CD4-positive, alpha-beta T cell treated with Interleukin-4 for 1 hour (primary cell): ENCODE data around the gene TGM4.
"Not testable (repeated sequence)": the region's sequence is repeated elsewhere in the genome, so short reads cannot be mapped to it uniquely, and the experiment has no call there.

Experiments
- DNase-seq, 2 donors: peaks; one replicate each; pipeline ENCODE4 v3.0.0-alpha.2; 2020 to 2022

Gene TGM4

DNA sequence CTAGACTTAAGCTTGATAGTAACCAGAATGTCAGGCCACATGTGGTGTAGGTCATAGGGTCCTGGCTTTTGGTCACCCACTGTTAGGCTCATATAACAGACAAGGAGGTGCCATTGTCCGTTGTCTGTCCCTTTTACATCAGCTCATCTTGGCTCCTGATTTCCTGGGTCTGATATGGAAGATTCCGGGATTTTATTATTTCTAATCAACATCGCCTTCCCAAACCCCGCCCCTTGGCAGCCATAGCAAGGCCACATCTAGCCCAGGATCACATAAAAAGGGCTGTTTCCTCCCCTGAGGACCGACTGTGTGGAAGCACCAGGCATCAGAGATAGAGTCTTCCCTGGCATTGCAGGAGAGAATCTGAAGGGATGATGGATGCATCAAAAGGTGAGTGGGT is at the start of gene TGM4:
TSS of gene TGM4 (plus strand) at position 301 of the 400 bp plus-strand sequence. CDS start at position 372, 71 bp downstream.
- DNase-seq: no peak

DNA sequence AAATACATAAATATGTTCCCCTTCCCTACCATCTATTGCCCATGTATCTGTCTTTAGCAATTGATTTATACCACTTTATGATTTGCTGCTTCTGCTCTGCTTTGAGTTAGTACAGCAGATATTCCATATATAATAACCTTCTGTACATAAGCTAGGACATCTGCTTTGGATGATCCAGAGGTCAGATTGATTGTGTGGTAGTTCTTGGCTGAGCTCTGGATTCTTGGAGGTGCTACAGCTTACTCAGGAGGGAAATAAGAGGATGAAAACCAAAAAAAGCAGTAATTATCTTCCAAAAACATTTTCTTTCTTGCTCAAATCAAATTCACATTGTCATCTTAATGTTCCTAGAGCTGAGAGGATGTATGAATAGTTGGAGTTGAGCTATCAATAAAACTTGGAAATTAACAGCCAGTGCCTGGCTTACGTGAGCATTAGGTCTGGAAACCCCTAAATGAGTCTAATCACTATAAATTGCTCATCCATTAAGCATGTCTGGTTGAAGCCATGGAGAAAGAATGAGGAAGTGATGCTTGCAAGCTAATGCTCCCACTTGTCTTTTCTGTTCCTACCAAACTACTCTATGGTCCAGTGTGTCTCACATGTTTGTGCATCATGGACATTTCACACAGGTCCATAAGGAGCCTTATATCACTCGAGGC is 49.0 kb upstream of the TGM4 start:
- no peak for DNase-seq

DNA sequence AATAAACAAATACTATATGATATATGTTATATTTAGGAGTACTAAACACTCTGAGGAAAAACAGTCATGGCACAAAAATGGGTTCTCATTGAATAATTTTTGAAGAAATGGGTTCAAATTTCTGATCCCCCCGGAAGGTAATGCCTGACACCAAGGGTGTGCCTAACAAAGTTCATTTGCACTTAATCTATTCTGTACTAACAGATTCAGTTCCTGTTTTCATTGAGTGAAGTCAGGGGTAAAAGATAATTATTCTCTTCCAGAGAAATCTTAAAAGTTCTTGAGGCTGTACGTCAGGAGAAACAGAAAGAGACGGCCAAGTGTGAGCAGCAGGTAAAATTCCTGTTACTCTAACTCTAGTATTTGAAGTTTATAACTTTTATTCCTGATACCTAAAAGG is 47.2 kb upstream of the TGM4 start:
- no peak for DNase-seq

DNA sequence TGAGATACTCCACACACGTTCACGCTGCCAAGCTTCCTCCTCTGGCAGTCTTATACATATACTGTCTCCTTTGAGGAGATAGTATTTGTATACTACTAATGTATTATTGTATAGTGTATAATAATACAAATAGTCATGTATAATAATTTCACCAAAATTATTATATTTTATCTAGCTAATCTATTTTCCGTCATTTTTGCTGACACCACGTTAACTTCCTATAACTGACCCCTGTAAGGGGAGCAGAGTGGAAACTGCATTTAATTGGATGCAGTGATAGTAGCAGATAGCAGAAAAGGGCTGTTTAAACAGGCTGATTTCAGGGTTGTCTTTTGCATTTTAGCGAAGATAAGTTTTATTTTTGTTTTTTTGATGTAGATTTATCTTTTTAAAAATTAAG is 43.2 kb upstream of the TGM4 start:
- no peak for DNase-seq

DNA sequence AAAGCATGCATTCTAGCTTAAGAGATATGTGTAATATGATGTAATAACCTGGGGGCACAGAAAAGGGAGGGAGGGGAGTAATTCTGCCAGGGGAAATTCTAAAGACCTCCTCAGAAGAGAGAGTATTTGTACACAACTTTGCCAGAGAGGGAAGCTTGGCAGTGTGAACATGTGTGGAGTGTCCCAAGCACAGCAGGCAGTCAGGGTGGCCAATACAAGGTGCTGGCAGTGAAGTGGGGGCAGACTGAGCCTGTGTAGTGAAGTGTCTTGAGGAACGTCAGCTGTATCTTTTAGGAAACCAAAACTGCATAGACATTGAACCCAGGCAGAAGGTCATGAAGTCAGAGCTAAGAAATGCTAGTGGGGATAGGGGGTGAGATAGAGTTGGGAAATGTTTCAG is 42.4 kb upstream of the TGM4 start:
- no peak for DNase-seq

DNA sequence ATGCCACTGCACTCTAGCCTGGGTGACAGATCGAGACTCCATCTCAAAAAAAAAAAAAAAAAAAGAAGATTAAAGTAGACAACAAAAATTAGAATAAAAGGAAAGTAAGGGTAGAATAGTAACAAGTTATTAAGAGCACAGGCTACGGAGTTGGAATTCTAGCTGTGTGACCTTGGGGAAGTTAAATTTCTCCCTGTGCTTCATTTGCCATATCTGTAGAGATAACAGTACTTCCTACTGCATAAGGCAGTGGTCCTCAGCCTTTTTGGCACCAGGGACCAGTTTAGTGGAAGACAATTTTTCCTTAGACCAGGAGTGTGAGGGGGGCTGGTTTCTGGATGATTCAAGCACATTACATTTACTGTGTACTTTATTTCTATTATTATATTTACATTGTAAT is 41.4 kb upstream of the TGM4 start:
- DNase-seq: no peak

DNA sequence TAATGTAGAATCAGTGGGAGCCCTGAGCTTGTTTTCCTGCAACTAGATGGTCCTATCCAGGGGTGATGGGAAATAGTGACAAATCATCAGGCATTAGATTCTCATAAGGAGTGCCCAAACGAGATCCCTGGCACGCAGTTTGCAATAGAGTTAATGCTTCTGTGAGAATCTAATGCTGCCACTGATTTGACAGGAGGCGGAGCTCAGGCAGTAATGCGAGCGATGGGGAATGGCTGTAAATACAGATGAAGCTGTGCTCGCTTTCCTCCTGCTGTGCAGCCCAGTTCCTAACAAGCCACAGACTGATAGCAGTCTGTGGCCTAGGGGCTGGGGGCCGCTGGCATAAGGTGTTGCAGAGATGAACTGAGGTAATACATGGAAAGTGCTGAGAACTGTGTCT is 41.0 kb upstream of the TGM4 start:
- DNase-seq: no peak

DNA sequence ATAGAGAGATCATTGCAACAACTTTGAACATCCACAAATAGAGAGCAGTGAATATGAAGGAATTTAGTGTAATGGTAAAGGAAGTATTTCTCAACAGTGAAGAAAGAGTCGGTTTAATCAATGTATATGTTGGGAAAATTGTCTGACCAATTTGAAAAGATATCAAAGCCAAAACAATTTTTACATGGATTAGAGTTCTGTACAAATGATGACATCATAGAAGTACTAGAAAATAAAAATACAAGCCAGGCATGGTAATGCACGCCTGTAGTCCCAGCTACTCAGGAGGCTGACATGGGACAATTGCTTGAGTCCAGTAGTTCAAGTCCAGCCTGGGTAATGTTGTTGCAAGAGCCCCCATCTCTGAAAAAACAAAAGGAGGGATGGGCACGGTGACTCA is 38.7 kb upstream of the TGM4 start:
- no peak for DNase-seq

DNA sequence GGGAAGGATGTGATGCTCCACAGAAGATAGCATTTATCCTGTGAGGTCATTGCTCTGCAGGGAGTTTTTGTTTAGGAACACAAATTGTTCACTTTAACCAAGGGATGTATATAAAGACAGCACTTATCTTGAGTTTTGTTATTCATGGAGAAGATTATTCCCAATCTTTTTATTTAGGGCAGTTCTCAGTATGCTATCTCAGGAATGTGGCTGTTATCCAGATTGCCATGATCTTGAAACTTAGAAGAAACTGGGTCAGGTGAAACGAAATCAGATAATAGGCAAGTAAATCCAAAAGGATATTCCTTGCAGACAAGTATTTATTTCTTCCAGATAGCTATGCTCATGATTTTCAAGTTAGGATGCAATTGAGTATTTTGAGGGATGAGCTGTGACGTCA is 32.0 kb upstream of the TGM4 start:
- no peak for DNase-seq

DNA sequence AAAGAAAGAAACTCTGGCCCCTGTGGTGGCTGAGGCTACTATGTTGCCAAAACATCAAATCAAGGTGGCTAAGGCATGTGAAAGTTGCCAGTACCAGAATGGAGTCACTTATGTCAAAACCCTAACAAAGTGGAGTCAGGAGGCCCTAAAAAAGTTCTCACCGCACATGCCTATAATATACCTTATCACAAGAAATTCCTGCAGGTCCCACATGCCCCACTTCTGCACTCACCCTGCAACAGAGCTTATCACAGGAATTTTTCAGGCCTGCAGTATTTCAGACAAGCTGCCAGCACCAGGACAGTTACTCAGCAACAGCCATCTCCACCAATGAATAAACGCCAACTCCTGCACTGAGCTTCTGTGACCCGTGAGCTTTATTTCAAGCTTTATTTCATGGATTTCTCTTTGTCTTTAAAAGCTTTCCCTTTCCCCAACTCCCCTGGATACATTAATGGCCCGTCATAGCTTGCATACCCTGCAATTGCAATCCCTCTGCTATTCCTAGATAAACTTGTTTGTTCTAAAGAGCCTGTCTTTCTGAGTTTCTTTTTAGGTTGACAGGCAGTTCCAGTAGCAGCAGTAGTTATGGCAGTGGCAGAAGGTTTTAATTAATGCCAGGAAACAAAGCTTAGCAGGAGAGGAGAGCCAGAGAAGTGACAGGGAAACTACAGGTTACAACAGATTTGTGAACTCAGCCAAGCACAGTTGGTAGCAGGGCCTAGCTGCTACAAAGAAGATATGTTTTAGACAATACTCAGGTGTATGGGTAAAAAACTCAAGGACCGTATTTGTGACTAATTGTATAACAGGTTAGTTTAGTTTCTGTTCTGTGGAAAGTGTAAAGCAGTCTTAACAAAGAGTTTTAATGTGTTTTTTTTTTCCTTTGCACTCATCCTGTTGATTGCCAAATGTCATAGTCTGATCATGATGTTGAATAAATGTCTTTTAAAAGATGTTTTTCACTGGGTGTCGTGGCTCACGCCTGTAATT is 28.6 kb upstream of the TGM4 start:
- no peak for DNase-seq

DNA sequence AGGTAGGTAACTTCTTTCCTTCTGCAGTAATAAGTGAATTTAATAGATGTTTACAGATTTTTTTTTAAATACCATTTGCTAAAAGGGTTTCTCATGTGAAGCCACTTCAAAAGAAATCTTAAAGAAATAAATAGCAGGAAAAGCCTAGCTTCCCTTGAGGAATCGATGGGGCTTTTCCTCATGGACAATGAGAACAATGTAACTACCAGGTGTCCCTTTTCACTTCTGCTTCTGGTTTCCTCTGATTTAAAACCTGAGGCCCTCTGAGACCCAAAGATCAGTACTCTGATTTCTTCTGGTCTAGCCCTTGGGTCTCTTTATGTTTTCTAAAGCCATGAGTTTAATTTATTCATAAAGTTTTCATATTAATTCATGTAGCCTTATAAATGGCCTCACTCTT is 25.8 kb upstream of the TGM4 start:
- DNase-seq: no peak

DNA sequence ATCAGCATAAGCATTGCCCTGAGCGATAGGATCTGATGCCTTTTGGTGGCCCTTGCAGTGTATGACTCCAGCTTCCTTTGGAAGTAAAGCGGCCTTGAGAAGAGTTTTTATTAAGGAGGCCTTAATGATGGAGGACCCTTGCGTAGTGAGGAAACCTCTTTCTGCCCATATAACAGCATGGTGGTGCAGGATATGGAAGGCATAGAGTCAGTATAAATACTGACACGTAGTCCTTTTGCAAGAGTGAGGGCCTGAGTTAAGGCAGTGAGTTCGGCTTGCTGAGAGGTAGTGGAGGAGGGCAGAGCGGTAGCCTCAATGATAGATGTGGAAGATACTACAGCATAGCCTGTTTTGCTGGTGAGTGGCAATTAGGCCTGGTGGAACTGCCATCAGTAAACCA is 17.7 kb upstream of the TGM4 start:
- DNase-seq: not testable (repeated sequence)

DNA sequence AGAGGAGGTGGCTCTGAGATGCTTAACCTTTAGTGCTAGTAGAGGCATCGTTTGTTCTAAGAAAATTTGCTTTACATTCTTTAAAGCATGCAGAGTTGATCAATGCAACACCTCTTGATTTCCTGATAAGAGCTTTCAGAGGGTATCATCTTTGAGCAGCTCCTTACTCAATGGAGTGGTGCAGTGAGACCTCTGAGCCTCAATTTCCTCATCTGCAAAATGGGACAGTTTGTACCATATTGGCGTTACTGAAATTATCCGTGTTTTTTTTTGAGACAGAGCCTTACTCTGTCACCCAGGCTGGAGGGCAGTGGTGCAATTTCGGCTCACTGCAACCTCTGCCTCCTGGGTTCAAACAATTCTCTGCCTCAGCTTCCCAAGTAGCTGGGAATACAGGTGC is 14.3 kb upstream of the TGM4 start:
- no peak for DNase-seq

DNA sequence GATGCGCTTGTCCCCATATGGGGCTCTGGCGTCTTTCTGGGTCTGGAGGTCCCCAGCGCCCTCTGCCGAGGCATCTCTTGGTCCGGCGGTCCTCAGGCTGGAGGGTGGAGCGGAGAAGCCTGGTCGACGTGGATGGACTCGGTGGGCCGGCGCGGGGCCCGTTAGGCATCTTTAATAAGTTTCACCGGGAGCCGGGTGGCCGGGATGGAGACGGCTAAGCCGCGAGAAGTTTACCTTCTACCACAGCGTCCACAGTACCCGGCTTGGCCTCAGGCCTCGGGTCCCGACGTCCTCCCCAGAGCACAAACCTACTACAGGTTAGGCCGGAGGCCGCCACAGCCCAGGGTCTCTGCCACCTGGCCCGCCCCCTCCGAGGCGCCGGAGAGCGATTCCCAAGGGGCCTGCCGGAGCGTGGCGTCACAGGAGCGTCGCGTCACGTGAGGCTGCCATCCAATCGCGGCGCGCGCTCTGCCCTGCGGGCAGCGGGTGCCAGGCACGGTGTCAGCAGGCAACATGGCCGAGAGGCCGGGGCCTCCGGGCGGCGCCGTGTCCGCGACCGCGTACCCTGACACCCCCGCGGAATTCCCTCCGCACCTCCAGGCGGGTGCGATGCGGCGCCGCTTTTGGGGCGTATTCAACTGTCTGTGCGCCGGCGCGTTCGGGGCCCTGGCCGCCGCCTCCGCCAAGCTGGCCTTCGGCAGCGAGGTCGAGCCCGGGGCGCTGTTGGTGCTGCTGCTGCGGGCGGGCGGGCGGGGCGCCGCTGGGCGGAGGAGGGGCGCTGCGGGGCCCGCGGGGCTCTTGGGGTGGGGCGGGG is 12.8 kb upstream of the TGM4 start, which contains the start of gene TMEM42:
TSS of gene TMEM42 (plus strand) at position 501 of the 814 bp plus-strand sequence. CDS start at position 514, 13 bp downstream.
- DNase-seq: peak; percentile 91 to 92

DNA sequence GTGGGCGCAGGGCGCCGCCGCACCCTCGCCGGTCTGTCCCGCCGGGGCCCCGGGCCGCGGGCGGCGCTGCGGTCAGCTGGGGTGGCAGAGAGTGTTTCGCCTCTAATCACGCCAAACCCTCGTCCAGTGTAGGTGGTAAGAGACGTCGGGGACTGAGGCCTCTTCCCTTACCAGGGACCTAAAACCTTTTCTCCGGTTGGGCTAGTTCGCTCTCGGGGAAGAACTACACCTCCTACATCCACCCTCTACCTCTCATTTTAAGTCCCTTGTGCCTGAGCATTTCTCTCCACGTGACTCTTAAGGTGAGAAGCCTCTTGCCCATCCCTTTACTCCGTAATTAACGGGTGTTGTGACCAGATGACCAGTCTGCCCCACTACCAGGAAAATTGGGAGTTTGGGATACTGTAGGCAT is 12.2 kb upstream of the TGM4 start:
- no peak for DNase-seq

DNA sequence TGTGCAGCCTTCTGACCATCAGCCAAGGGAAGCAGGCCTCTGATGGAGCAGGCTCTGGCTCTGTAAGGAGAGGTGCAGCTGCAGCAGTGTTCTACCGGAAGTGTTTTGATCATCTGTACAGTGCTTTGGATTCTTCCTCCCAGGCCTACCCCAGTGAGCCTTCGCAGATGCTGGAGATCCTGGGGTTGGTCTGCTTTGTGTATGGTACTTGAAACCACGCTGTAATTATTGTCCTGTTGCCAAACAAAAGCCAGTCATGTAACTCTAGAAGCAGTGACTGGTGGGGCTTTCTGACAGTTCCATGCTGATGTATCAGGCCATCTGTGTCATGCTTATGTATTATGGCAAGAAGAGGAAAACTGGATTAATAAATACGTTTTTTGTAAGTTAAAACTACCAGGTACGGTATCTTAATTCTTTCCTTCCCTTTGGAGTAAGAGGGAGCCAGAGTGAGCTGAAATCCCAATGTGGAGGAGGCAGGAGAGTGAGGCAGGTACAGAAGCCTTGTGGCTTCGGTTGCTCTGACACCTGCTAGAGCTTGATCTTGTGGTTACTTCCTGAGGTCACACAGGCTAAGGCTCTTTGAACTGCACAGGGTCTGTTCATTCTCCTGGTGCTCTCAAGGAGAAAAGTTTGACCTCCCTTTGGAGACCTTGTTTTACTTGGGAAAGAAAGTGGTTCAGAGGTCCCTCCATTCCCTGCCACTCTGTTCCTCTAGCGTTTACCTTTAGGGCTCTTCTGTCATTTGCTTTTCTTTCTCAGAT is 9.0 kb upstream of the TGM4 start:
- DNase-seq: peak in 1 of 2 donors; percentile 25

DNA sequence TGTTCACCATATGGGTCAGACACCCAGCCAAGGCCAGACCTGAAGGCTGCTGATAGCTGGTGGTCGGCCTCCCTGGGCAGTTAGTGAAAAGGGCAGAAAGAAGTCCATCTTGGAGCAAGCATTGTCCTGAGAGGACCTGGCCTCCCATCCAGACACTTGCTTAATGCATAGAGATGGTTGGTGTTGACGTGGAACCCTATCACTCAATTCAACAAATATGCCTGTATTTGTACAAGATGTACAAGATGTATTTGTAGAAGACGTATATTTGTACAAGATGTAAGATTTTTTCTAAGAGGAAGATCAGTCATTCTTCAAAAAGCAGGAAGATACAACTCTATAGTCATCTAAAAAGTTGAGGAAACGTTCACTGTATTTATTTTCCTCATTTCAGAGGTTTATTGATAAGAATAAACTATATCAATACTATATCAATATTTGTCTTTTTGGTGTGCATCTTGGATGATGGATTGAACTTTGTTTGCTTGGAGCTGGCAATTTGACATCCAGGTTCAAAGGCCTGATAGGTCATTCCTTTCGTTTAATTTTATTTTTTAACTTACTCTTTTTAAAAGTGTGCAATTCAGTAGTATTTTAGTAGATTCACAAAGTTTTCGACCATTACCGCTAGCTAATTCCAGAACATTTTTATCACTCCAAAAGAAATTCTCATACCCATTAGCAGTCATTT is 6.8 kb upstream of the TGM4 start:
- no peak for DNase-seq

DNA sequence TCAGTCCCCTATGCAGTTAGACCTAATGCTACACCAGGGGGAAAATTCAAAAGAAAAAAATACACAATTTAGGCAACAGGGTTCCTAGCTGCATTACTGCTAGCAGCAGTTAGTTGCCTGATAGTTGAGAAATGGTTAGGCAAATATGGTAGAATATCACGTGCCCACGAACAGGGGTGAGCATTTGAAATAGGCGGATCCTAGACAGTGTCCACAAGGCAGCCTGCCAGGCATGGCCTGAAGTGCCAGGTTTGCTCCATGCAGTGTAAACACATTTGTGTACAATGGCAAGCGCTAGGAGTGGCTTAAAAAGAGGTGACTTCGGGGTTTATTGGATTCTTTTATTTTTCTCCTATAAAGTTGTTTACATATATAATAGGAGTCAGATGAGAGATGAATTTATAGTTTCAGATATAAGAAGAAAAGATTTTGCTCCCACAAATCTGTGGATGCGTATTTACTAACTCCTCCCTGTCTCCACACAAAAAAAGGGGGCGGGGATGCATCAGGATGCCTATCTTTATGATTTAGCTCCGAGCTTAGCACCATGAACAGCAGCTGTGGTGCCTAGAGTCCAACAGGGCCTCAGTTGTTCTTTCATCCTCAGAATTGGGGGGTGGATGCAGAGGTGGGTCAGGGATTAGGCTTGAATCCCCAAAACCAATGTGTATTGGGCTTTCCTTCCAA is 3.9 kb upstream of the TGM4 start:
- no peak for DNase-seq

DNA sequence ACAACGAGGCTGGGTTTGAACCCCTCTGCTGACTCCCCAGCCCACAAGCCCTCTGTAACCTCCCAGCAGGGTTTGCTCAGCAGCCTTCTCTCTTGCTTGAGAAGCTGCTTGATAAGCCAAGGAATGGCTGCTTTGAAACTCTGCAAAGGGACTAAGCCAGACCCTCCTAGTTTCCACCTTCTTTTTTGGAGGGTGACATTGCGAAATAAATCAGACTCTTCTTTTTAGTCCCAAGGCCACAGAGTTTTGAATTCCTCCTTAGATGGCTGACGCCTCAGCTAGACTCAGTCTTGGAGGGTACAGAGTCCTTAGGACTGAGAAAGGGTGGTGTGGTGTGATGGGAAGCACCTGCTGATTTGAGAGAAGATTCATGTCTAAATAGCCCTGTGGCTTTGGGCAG is 1.2 kb downstream of the TGM4 start:
- no peak for DNase-seq

DNA sequence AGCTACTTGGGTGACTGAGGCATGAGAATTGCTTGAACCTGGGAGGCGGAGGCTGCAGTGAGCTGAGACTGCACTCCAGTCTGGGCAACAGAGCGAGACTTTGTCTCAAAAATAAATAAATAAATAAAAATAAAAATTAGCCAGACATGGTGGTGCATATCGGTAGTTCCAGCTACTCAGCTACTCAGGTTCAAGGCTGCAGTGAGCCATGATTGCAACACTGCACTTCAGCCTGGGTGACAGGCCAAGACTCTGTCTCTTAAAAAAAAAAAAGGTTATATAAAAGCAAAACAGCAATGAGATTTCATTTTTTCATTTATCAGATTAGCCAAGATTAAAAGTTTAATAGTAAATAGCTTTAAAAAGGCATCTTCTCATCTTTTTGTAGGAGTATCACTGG is 2.9 kb downstream of the TGM4 start:
- no peak for DNase-seq

DNA sequence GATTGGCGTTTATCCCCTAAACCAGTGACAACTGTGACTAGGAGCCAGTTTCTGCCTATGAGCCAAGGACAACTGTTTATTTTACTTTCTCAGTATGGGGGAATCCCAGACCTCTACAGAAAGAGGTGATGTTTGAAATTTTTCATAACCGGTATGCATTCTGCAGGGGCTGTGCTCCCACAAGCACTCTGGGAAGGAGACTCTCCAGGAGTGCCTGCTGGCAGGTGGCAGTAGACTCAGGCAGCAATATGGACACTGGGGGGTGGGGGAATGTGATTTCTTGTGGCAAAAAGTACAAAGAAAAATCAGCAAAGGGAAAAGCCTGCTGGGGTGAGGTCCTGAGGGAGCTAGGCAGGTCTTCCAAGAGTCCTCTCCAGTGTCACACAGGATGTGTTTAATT is 5.9 kb downstream of the TGM4 start:
- no peak for DNase-seq
